A549 (cell line): ENCODE measurements around the gene NLRP8. TPM values are rescaled to one million over a fixed set of nuclear protein-coding genes. Genes with fewer than 3 reads are reported as not detected.

Experiments
- ATAC-seq, 2 experiments: fragments of 200-7000 bp in 1 of 2; fragments of >200 bp in 1 of 2; cut with Nextera tagmentation in 1 of 2; cut with Tn5 transposase in 1 of 2; 3 replicates each; pipeline versions ENCODE4 v1.8.0 to v1.9.1; 2018 to 2020; ENCODE audit warnings: mild to moderate bottlenecking in 1 of 2, moderate library complexity in 1 of 2
- CTCF ChIA-PET: fragments of 300-600 bp; sonication (Branson Sonifier 250); formaldehyde crosslinking; extraction: SDS; loops from one replicate; lab custom pipeline; 2021; ENCODE audit warnings: antibody characterized with exemption, inconsistent platforms; lab: Yijun Ruan, JAX
- POLR2A ChIA-PET: fragments of 350-600 bp; formaldehyde crosslinking; extraction: SDS; loops from one replicate; lab custom pipeline; 2021; ENCODE audit warnings: antibody characterized with exemption, inconsistent platforms; lab: Yijun Ruan, JAX
- DNase-seq, 2 experiments: peaks; one replicate each; pipeline versions ENCODE4 v3.0.0 to v3.0.0-alpha.2; 2011 to 2016; ENCODE audit warnings: low read depth in 1 of 2, low spot score in 1 of 2
- FAIRE-seq: peaks from 2 replicates; lab custom pipeline; 2011; peaks lifted over from hg19 to GRCh38; lab: Jason Lieb, UNC
- H3K27ac ChIP-seq, 2 experiments: fragments of >200 bp; sonication (Bioruptor Twin); formaldehyde crosslinking; 3 replicates each; pipeline ENCODE4 v1.5.1; 2016 to 2017
- H3K4me1 ChIP-seq: fragments of >200 bp; sonication (Bioruptor Twin); formaldehyde crosslinking; 3 replicates; pipeline ENCODE4 v1.6.1; 2016
- H3K4me2 ChIP-seq: fragments of >200 bp; sonication (Bioruptor Twin); formaldehyde crosslinking; 3 replicates; pipeline ENCODE4 v1.6.1; 2016
- H3K4me3 ChIP-seq: fragments of >200 bp; sonication (Bioruptor Twin); formaldehyde crosslinking; 3 replicates; pipeline ENCODE4 v1.5.1; 2016
- H3K9me3 ChIP-seq: fragments of >200 bp; sonication (Bioruptor Twin); formaldehyde crosslinking; 3 replicates; pipeline ENCODE4 v1.6.1; 2016
- CBX8 ChIP-seq: fragments of 200-600 bp; sonication (generic); IDR thresholded peaks from 2 replicates; pipeline ENCODE4 v1.6.1; 2016
- CEBPB ChIP-seq, 2 experiments: fragments of >200 bp in 1 of 2; sonication (Bioruptor Twin) in 1 of 2; formaldehyde crosslinking in 1 of 2; IDR thresholded peaks; 2 replicates each; pipeline ENCODE4 v1.6.1; 2012 to 2016
- CHD4 ChIP-seq: fragments of 200-600 bp; sonication (generic); IDR thresholded peaks from 2 replicates; pipeline ENCODE4 v1.6.1; 2016; ENCODE audit warnings: antibody characterized with exemption, mild to moderate bottlenecking, borderline replicate concordance
- EHF ChIP-seq: fragments of 250-450 bp; sonication (Bioruptor Pico); IDR thresholded peaks from 2 replicates; pipeline ENCODE4 v1.5.0; 2020; ENCODE audit warnings: mild to moderate bottlenecking
- EP300 ChIP-seq, 2 experiments: fragments of >200 bp; sonication (Bioruptor Twin); formaldehyde crosslinking; IDR thresholded peaks; 2 replicates in 1 of 2; 3 replicates in 1 of 2; pipeline ENCODE4 v1.6.1; 2016 to 2017
- FOSL2 ChIP-seq, 2 experiments: fragments of 450-650 bp in 1 of 2; fragments of >200 bp in 1 of 2; sonication (Bioruptor Twin) in 1 of 2; formaldehyde crosslinking; IDR thresholded peaks; 2 replicates each; pipeline versions ENCODE4 v1.5.0 to v1.6.1; 2016 to 2020; ENCODE audit warnings: mild to moderate bottlenecking in 1 of 2, moderate library complexity in 1 of 2
- GATA3 ChIP-seq: IDR thresholded peaks from 2 replicates; pipeline ENCODE4 v1.6.1; 2012; ENCODE audit warnings: borderline replicate concordance
- HDAC2 ChIP-seq: fragments of 200-600 bp; sonication (generic); IDR thresholded peaks from 2 replicates; pipeline ENCODE4 v1.6.1; 2016
- HEYL ChIP-seq: fragments of 250-450 bp; sonication (Bioruptor Pico); IDR thresholded peaks from 2 replicates; pipeline ENCODE4 v1.8.0; 2021; ENCODE audit warnings: mild to moderate bottlenecking, moderate library complexity
- HOXB13 ChIP-seq: fragments of 250-450 bp; sonication (Bioruptor Pico); IDR thresholded peaks from 2 replicates; pipeline ENCODE4 v1.5.0; 2020; ENCODE audit warnings: low read depth, mild to moderate bottlenecking, moderate library complexity
- JUNB ChIP-seq: fragments of >200 bp; sonication (Bioruptor Twin); formaldehyde crosslinking; IDR thresholded peaks from 2 replicates; pipeline ENCODE4 v1.6.1; 2016
- KDM1A ChIP-seq: fragments of 200-600 bp; sonication (generic); IDR thresholded peaks from 2 replicates; pipeline ENCODE4 v1.6.1; 2016; ENCODE audit warnings: low read depth, mild to moderate bottlenecking
- KDM5A ChIP-seq: fragments of 200-600 bp; sonication (generic); IDR thresholded peaks from 2 replicates; pipeline ENCODE4 v1.6.1; 2016; ENCODE audit warnings: antibody characterized with exemption, mild to moderate bottlenecking
- MAZ ChIP-seq: fragments of 150-350 bp; IDR thresholded peaks from 2 replicates; pipeline ENCODE4 v1.6.1; 2014; ENCODE audit warnings: antibody characterized with exemption, low read depth, low read length, borderline replicate concordance
- MYC ChIP-seq: IDR thresholded peaks from 2 replicates; pipeline ENCODE4 v1.6.1; 2012; ENCODE audit warnings: mild to moderate bottlenecking, inconsistent platforms, low read length, improper control_type of control experiment, borderline replicate concordance
- NFE2L2 ChIP-seq: fragments of 150-350 bp; conservative IDR thresholded peaks from 2 replicates; pipeline ENCODE4 v1.6.1; 2014; ENCODE audit warnings: low read length
- NPAS2 ChIP-seq: fragments of 250-450 bp; sonication (Bioruptor Pico); IDR thresholded peaks from 2 replicates; pipeline ENCODE4 v1.8.0; 2022; ENCODE audit warnings: mild to moderate bottlenecking, moderate library complexity, borderline replicate concordance
- PHF8 ChIP-seq: fragments of 200-600 bp; sonication (generic); IDR thresholded peaks from 2 replicates; pipeline ENCODE4 v1.6.1; 2016; ENCODE audit warnings: low read depth, mild to moderate bottlenecking, antibody characterized with exemption, moderate library complexity, borderline replicate concordance
- POLR2AphosphoS2 ChIP-seq: conservative IDR thresholded peaks from 2 replicates; pipeline ENCODE4 v1.6.1; 2012; ENCODE audit warnings: low read length, improper control_type of control experiment, inconsistent platforms
- RAD21 ChIP-seq, 2 experiments: fragments of >200 bp in 1 of 2; sonication (Bioruptor Twin) in 1 of 2; formaldehyde crosslinking in 1 of 2; IDR thresholded peaks in 1 of 2; conservative IDR thresholded peaks in 1 of 2; 2 replicates in 1 of 2; 3 replicates in 1 of 2; pipeline ENCODE4 v1.6.1; 2012 to 2018; ENCODE audit warnings: inconsistent platforms in 1 of 2
- RARB ChIP-seq: fragments of 250-450 bp; sonication (Bioruptor Pico); IDR thresholded peaks from 2 replicates; pipeline ENCODE4 v1.8.0; 2021; ENCODE audit warnings: mild to moderate bottlenecking, moderate library complexity
- RFX5 ChIP-seq: fragments of 450-650 bp; IDR thresholded peaks from 2 replicates; pipeline ENCODE4 v1.7.1; 2014; ENCODE audit warnings: antibody characterized with exemption, mild to moderate bottlenecking, moderate library complexity
- SMC3 ChIP-seq: fragments of >200 bp; sonication (Bioruptor Twin); formaldehyde crosslinking; IDR thresholded peaks from 3 replicates; pipeline ENCODE4 v1.6.1; 2018; ENCODE audit warnings: inconsistent platforms
- TFCP2L1 ChIP-seq: fragments of 250-450 bp; sonication (Bioruptor Pico); IDR thresholded peaks from 2 replicates; pipeline ENCODE4 v1.5.0; 2021; ENCODE audit warnings: mild to moderate bottlenecking
- ZFP36 ChIP-seq: fragments of 450-650 bp; IDR thresholded peaks from 2 replicates; pipeline ENCODE4 v1.6.1; 2014; ENCODE audit warnings: borderline replicate concordance; ENCODE audit not compliant: partially characterized antibody
- ZNF302 ChIP-seq: fragments of 250-450 bp; sonication (Bioruptor Pico); IDR thresholded peaks from 2 replicates; pipeline ENCODE4 v1.9.0; 2021; ENCODE audit warnings: inconsistent platforms, mild to moderate bottlenecking, moderate library complexity
- ZSCAN20 ChIP-seq: fragments of 250-450 bp; sonication (Bioruptor Pico); IDR thresholded peaks from 2 replicates; pipeline ENCODE4 v1.8.0; 2022; ENCODE audit warnings: mild to moderate bottlenecking, moderate library complexity
- WGBS: methylation state at CpG from one replicate; pipeline ENCODE4 v1.1.6; 2017; ENCODE audit errors: missing lambda C conversion rate; 5-methylcytosine and 5-hydroxymethylcytosine counted together
- polyA minus RNA-seq: library from RNA; depleted of rRNA, polyadenylated mRNA; stranded (reverse); fragments of >200 nt; gene quantifications from 2 replicates; pipeline ENCODE4 v1.2.3, GENCODE V29; 2011; rRNA and poly(A)+ RNA removed
- polyA plus RNA-seq, 4 experiments: library from polyadenylated mRNA; depleted of rRNA in 3 of 4; stranded (reverse); fragments of >200 nt; fragmentation: RNase III in 1 of 4; extraction: RNeasy Plus Mini Kit Qiagen cat#74134 plus additional on column Dnase treatment in 1 of 4; gene quantifications; 2 replicates in 3 of 4; 3 replicates in 1 of 4; pipeline ENCODE4 v1.2.3, GENCODE V29; 2011 to 2017
- TF ChIP-seq, protein P1 (sequence below): IDR thresholded peaks from 2 replicates; pipeline ENCODE4 v1.6.1; 2012
- TF ChIP-seq, protein P2 (sequence below): fragments of 150-350 bp; IDR thresholded peaks from 2 replicates; pipeline ENCODE4 v1.6.1; 2014; ENCODE audit warnings: low read depth, mild to moderate bottlenecking, low read length
- TF ChIP-seq, protein P3 (sequence below): IDR thresholded peaks from 2 replicates; pipeline ENCODE4 v1.6.1; 2012
- TF ChIP-seq, protein P4 (sequence below): IDR thresholded peaks from 2 replicates; pipeline ENCODE4 v1.6.1; 2012; ENCODE audit warnings: low read depth, borderline replicate concordance

NLRP8 gene
- polyA plus RNA-seq (2011; rRNA removed): not detected in 2 replicates
- polyA plus RNA-seq (2012; cell fraction: cytosol; rRNA removed): not detected in 2 replicates
- polyA plus RNA-seq (2012; cell fraction: nucleus; rRNA removed): not detected in 2 replicates
- polyA plus RNA-seq (2017; fragmentation: RNase III; extraction: RNeasy Plus Mini Kit Qiagen cat#74134 plus additional on column Dnase treatment): not detected in 3 replicates
- polyA minus RNA-seq: not detected in 2 replicates

DNA sequence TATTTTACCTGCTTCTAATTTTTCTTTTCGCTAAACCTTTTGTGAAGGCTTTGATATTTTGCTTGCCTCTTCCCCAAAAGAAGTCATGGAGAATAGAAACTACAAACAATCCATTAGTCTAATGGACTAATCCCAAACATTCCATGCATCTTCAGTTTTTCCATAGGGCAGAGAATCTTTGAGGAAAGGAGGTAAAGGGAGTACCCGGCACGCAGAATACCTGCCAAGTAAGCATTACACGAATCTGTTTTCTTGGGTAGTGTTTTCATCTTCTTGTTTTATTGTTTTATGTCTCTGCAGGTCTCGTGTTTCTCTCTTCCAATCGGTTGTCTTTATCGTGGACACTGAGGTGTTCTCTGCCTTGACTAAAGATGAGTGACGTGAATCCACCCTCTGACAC is at the start of gene NLRP8:
NLRP8 (plus strand) TSS at position 301 of the 400 bp plus-strand sequence.
- Histone ChIP-seq H3K4me2 (no peak within 1 kb of the TSS), H3K4me1 (no peaks in the 10 kb centered on the region), H3K4me3 (no peak within 1 kb of the TSS), H3K27ac (no peak within 1 kb of the TSS), H3K9me3 (peaks cover 29% of the 10 kb centered on the region)
- ATAC-seq (no peak), DNase-seq (no peak), FAIRE-seq (no peak)
- TF ChIP-seq FOSL2 (IDR thresholded peaks at IDR 0.05) (no peak), FOSL2 (CRISPR knock-in tag; IDR thresholded peaks at IDR 0.05) (no peak), KDM5A (no peak), ZNF302 (no peak), SMC3 (no peak), MAZ (no peak), ZFP36 (no peak), NFE2L2 (no peak), EP300 (IDR thresholded peaks at IDR 0.05) (no peak), HOXB13 (CRISPR knock-in tag) (no peak), CHD4 (no peak), ZSCAN20 (CRISPR knock-in tag) (no peak), RARB (no peak), TFCP2L1 (no peak)
- TF ChIP-seq, protein P1, sequence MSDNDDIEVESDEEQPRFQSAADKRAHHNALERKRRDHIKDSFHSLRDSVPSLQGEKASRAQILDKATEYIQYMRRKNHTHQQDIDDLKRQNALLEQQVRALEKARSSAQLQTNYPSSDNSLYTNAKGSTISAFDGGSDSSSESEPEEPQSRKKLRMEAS: no peak
- TF ChIP-seq, protein P2, sequence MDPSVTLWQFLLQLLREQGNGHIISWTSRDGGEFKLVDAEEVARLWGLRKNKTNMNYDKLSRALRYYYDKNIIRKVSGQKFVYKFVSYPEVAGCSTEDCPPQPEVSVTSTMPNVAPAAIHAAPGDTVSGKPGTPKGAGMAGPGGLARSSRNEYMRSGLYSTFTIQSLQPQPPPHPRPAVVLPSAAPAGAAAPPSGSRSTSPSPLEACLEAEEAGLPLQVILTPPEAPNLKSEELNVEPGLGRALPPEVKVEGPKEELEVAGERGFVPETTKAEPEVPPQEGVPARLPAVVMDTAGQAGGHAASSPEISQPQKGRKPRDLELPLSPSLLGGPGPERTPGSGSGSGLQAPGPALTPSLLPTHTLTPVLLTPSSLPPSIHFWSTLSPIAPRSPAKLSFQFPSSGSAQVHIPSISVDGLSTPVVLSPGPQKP: no peak
- TF ChIP-seq, protein P3, sequence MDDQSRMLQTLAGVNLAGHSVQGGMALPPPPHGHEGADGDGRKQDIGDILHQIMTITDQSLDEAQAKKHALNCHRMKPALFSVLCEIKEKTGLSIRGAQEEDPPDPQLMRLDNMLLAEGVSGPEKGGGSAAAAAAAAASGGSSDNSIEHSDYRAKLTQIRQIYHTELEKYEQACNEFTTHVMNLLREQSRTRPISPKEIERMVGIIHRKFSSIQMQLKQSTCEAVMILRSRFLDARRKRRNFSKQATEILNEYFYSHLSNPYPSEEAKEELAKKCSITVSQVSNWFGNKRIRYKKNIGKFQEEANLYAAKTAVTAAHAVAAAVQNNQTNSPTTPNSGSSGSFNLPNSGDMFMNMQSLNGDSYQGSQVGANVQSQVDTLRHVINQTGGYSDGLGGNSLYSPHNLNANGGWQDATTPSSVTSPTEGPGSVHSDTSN: no peak
- TF ChIP-seq, protein P4, sequence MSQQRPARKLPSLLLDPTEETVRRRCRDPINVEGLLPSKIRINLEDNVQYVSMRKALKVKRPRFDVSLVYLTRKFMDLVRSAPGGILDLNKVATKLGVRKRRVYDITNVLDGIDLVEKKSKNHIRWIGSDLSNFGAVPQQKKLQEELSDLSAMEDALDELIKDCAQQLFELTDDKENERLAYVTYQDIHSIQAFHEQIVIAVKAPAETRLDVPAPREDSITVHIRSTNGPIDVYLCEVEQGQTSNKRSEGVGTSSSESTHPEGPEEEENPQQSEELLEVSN: no peak
- ChIA-PET CTCF (no interaction called here), POLR2A (no interaction called here)
- WGBS: 6% methylated on average over 8 of the region's 8 CpGs

DNA sequence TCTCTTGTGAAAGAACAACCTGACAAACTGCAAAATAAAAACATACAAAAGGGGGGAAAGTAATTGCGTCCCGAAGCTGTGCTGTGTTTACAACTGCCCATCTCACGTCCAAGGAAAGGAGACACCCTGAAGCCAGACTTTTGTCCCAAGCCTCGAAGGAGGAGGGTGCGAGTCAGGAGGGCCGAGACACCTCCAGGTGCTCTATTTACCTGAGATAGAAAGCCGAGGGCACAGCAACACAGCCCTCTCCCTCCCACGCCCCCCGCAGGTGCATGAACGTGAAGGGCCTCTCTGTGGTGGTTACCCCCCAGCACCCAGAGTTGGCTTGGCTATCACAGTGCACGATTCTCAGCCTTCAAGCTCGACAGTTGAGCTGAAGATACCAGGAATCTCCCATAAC is 48.7 kb upstream of the NLRP8 start:
- no peak for DNase-seq
- no peak for TF ChIP-seq RFX5
- no peak for TF ChIP-seq POLR2AphosphoS2
- TF ChIP-seq MYC: no peak
- TF ChIP-seq FOSL2 (IDR thresholded peaks at IDR 0.05): no peak
- TF ChIP-seq FOSL2 (CRISPR knock-in tag; IDR thresholded peaks at IDR 0.05): no peak
- no peak for TF ChIP-seq RAD21 (conservative IDR thresholded peaks at IDR 0.05 in 1 of 2, IDR thresholded peaks at IDR 0.05 in 1 of 2)
- TF ChIP-seq CBX8: no peak
- TF ChIP-seq EHF (CRISPR knock-in tag): no peak
- TF ChIP-seq HDAC2: no peak
- TF ChIP-seq KDM1A: no peak
- no peak for TF ChIP-seq NPAS2 (CRISPR knock-in tag)
- no peak for TF ChIP-seq JUNB
- no peak for TF ChIP-seq GATA3
- no peak for TF ChIP-seq TFCP2L1
- no peak for TF ChIP-seq CEBPB (IDR thresholded peaks at IDR 0.05)
- TF ChIP-seq PHF8: no peak
- no peak for TF ChIP-seq KDM5A
- no peak for TF ChIP-seq ZNF302
- TF ChIP-seq HEYL (CRISPR knock-in tag): no peak
- TF ChIP-seq, all 56 proteins: peak for 0
- 4% methylated on average over 12 of the region's 12 CpGs for WGBS
- no peak overlapping the region for H3K27ac ChIP-seq
- H3K4me1 ChIP-seq: no peaks in the 10 kb centered on the region
- H3K4me3 ChIP-seq: no peak overlapping the region
- H3K9me3 ChIP-seq: no peaks in the 10 kb centered on the region; the same call in 2 of the 3 replicates
- FAIRE-seq: no peak
- no peak for ATAC-seq
- ChIA-PET POLR2A (no interaction called here), CTCF (no interaction called here)
- no peak overlapping the region for H3K4me2 ChIP-seq
